ENCODE data around the gene LAIR2. TPM values are rescaled to one million over a fixed set of nuclear protein-coding genes. Genes with fewer than 3 reads are reported as not detected.

The LAIR2 gene
- total and polyA plus RNA-seq, 2 experiments from 2014 or later = not detected

- peaks cover 3% of the 10 kb centered on the region for H3K27me3 Mint-ChIP-seq (ENCODE audit: insufficient read depth, low read depth, poor library complexity)
- no peaks in the 10 kb centered on the region for H3K4me1 Mint-ChIP-seq
Observed at GRCh38 chr19:54556194-54556593, 53.6 kb downstream of the LAIR2 start.

More at GRCh38 chr19:54556194-54556593, 53.6 kb downstream of the LAIR2 start:
- H3K4me3 Mint-ChIP-seq = no peak overlapping the region
- Histone ChIP-seq H3K9me2 (ENCODE audit: insufficient read depth) (no peaks in the 10 kb centered on the region), H3K27me3 (ENCODE audit: insufficient read depth) (no peaks in the 10 kb centered on the region), H3F3A (replicated peaks; ENCODE audit: low read depth) (no peaks in the 10 kb centered on the region), H3K4me3 (no peak overlapping the region), H2AFZ (no peak overlapping the region), H3K27ac (ENCODE audit: low read depth) (no peak overlapping the region), H3K4me1 (ENCODE audit: insufficient read depth) (no peaks in the 10 kb centered on the region), H3K36me3 (ENCODE audit: insufficient read depth) (no peaks in the 10 kb centered on the region), H3K4me2 (no peak overlapping the region), H3K79me2 (replicated peaks; ENCODE audit: insufficient read depth) (no peaks in the 10 kb centered on the region), H4K20me1 (replicated peaks; ENCODE audit: insufficient read depth) (no peaks in the 10 kb centered on the region)
- TF ChIP-seq JUNB (IDR thresholded peaks at IDR 0.05; ENCODE audit: unreplicated experiment) = no peak
- no peak for TF ChIP-seq STAT1 (IDR thresholded peaks at IDR 0.05; ENCODE audit: unreplicated experiment)
- no peak for TF ChIP-seq ZNF462 (CRISPR knock-in tag; IDR thresholded peaks at IDR 0.05)
- no peak for TF ChIP-seq REST (IDR thresholded peaks at IDR 0.05; ENCODE audit: unreplicated experiment)
- no peak for TF ChIP-seq CTCF (conservative IDR thresholded peaks at IDR 0.05; ENCODE audit: low read depth in 2 of 2)
- TF ChIP-seq CREB1 (CRISPR knock-in tag; IDR thresholded peaks at IDR 0.05; ENCODE audit: low read depth) = no peak
- TF ChIP-seq ETS1 (IDR thresholded peaks at IDR 0.05) = no peak
- no peak for TF ChIP-seq EZH2 (IDR thresholded peaks at IDR 0.05; ENCODE audit: low read depth, unreplicated experiment)
- TF ChIP-seq NANOG (IDR thresholded peaks at IDR 0.05; ENCODE audit: borderline replicate concordance) = no peak
- DNase-seq (ENCODE audit: low spot score) = no peak
- H3K9me3 Mint-ChIP-seq = peaks cover 89% of the 10 kb centered on the region
- ATAC-seq = no peak
- peaks cover 32% of the 10 kb centered on the region for H3K36me3 Mint-ChIP-seq (ENCODE audit: low read depth)
- H3K27ac Mint-ChIP-seq = no peak overlapping the region
